Caco-2 (cell line): ENCODE data around the gene PPP1R2B. TPM values are rescaled to one million over a fixed set of nuclear protein-coding genes. Genes with fewer than 3 reads are reported as not detected.

Experiments used
- BruUV-seq: library from RNA; stranded (reverse); fragments of 400-500 nt; replicated peaks from 2 replicates; lab custom pipeline; 2021; lab: Mats Ljungman, UMichigan
- CTCF ChIA-PET: fragments of 300-600 bp; sonication (Branson Sonifier 250); formaldehyde crosslinking; loops from one replicate; lab custom pipeline; 2022; ENCODE audit warnings: antibody characterized with exemption; lab: Charles Lee
- POLR2A ChIA-PET: fragments of 300-600 bp; sonication (Branson Sonifier 250); formaldehyde crosslinking; loops from one replicate; lab custom pipeline; 2022; ENCODE audit warnings: antibody characterized with exemption; lab: Charles Lee
- DNase-seq, 2 experiments: peaks; one replicate each; pipeline versions ENCODE4 v3.0.0 to v3.0.0-alpha.2; 2020 to 2022
- H3K27me3 ChIP-seq: replicated peaks from 2 replicates; pipeline ENCODE4 v1.6.0; 2011; ENCODE audit warnings: low read length; ENCODE audit not compliant: control insufficient read depth, insufficient read depth
- H3K36me3 ChIP-seq: 2 replicates; pipeline ENCODE4 v1.5.1; 2011; ENCODE audit warnings: low read length; ENCODE audit not compliant: control insufficient read depth, insufficient read depth
- H3K4me1 ChIP-seq: fragments of 250-450 bp; sonication (Bioruptor Pico); 2 replicates; pipeline ENCODE4 v1.5.1; 2020; ENCODE audit warnings: mild to moderate bottlenecking
- H3K4me3 ChIP-seq: 2 replicates; pipeline ENCODE4 v1.5.1; 2011; ENCODE audit warnings: low read depth, mild to moderate bottlenecking, control low read depth, low read length
- H3K9me3 ChIP-seq: fragments of 250-450 bp; sonication (Bioruptor Pico); 2 replicates; pipeline ENCODE4 v1.5.1; 2020; ENCODE audit warnings: mild to moderate bottlenecking, moderate library complexity
- H3K27ac Mint-ChIP-seq: one replicate; pipeline ENCODE4 v1.8.0; 2022; ENCODE audit warnings: mixed read lengths; ENCODE audit not compliant: unreplicated experiment
- H3K27me3 Mint-ChIP-seq: one replicate; pipeline ENCODE4 v1.8.0; 2022; ENCODE audit warnings: mixed read lengths; ENCODE audit not compliant: insufficient read depth, unreplicated experiment
- H3K36me3 Mint-ChIP-seq: one replicate; pipeline ENCODE4 v1.8.0; 2022; ENCODE audit warnings: mild to moderate bottlenecking, mixed read lengths; ENCODE audit not compliant: insufficient read depth, unreplicated experiment
- H3K4me1 Mint-ChIP-seq: one replicate; pipeline ENCODE4 v1.8.0; 2022; ENCODE audit warnings: low read depth, mixed read lengths; ENCODE audit not compliant: unreplicated experiment
- H3K4me3 Mint-ChIP-seq: one replicate; pipeline ENCODE4 v1.8.0; 2022; ENCODE audit warnings: mild to moderate bottlenecking, moderate library complexity, mixed read lengths; ENCODE audit not compliant: unreplicated experiment
- H3K9me3 Mint-ChIP-seq: one replicate; pipeline ENCODE4 v1.8.0; 2022; ENCODE audit warnings: mixed read lengths; ENCODE audit not compliant: unreplicated experiment
- CTCF ChIP-seq, 2 experiments: fragments of 200-600 bp in 1 of 2; IDR thresholded peaks; 1 replicate in 1 of 2; 2 replicates in 1 of 2; pipeline versions ENCODE4 v1.5.1 to v1.8.0; 2011 to 2022; ENCODE audit warnings: antibody characterized with exemption in 1 of 2, control low read depth in 1 of 2, inconsistent platforms in 1 of 2, low read depth in 1 of 2, low read length in 1 of 2, mild to moderate bottlenecking in 1 of 2, moderate library complexity in 1 of 2; ENCODE audit not compliant: insufficient read depth in 1 of 2, severe bottlenecking in 1 of 2, unreplicated experiment in 1 of 2
- intact Hi-C: fragments of 100-400 bp; cut with micrococcal nuclease; formaldehyde crosslinking; loops from one replicate; pipeline ENCODE4 v1.10.0; 2022; ENCODE audit not compliant: unreplicated experiment
- total RNA-seq: library from RNA; stranded (reverse); gene quantifications from 2 replicates; pipeline ENCODE4 v1.2.3, GENCODE V29; 2022

The PPP1R2B gene
- total RNA-seq, 1 experiment from 2014 or later = not detected

- no TSS peak for BruUV-seq
- Histone ChIP-seq H3K9me3 (no peaks in the 10 kb centered on the region), H3K36me3 (no peaks in the 10 kb centered on the region), H3K4me3 (no peak overlapping the region), H3K27me3 (no peaks in the 10 kb centered on the region), H3K4me1 (0 out of 2 replicates have a peak, but pooled peaks cover 9% of the 10 kb centered on the region)
- Mint-ChIP-seq H3K27ac (no peak overlapping the region), H3K27me3 (no peaks in the 10 kb centered on the region), H3K4me1 (peaks cover 13% of the 10 kb centered on the region), H3K36me3 (no peaks in the 10 kb centered on the region), H3K9me3 (no peaks in the 10 kb centered on the region), H3K4me3 (no peak overlapping the region)
- no peak for DNase-seq
- POLR2A ChIA-PET = no interaction called here
- no peak for TF ChIP-seq CTCF (IDR thresholded peaks at IDR 0.05; ENCODE audit: insufficient read depth in 1 of 2, low read depth in 1 of 2, low read length in 1 of 2, severe bottlenecking in 1 of 2, unreplicated experiment in 1 of 2)
- intact Hi-C loops = loop anchor here (5.0 to 10.0 kb wide), 2 partner anchors 142 to 985 kb away; no protein-coding TSS in a partner anchor
- CTCF ChIA-PET = no interaction called here
Observed at GRCh38 chr5:156819537-156819936, 30.6 kb upstream of the PPP1R2B start.

GRCh38 chr5:156819967-156820581 lies 30.0 kb upstream of the PPP1R2B start:
- DNase-seq = no peak
- H3K4me1 Mint-ChIP-seq = peaks cover 13% of the 10 kb centered on the region
- peak overlapping the region; percentile 4 for H3K27ac Mint-ChIP-seq
- H3K36me3 Mint-ChIP-seq = no peaks in the 10 kb centered on the region
- intact Hi-C loops = loop anchor here (5.0 to 10.0 kb wide), 2 partner anchors 143 to 985 kb away; no protein-coding TSS in a partner anchor
- no TSS peak for BruUV-seq
- Histone ChIP-seq H3K4me1 (0 out of 2 replicates have a peak, but pooled peaks cover 9% of the 10 kb centered on the region), H3K9me3 (no peaks in the 10 kb centered on the region), H3K27me3 (no peaks in the 10 kb centered on the region), H3K4me3 (no peak overlapping the region), H3K36me3 (no peaks in the 10 kb centered on the region)
- H3K9me3 Mint-ChIP-seq = no peaks in the 10 kb centered on the region
- ChIA-PET CTCF (no interaction called here), POLR2A (no interaction called here)
- no peaks in the 10 kb centered on the region for H3K27me3 Mint-ChIP-seq
- TF ChIP-seq CTCF (IDR thresholded peaks at IDR 0.05; ENCODE audit: insufficient read depth in 1 of 2, low read depth in 1 of 2, low read length in 1 of 2, severe bottlenecking in 1 of 2, unreplicated experiment in 1 of 2) = no peak
- H3K4me3 Mint-ChIP-seq = no peak overlapping the region

GRCh38 chr5:156824241-156824640 lies 25.9 kb upstream of the PPP1R2B start:
- TF ChIP-seq CTCF (IDR thresholded peaks at IDR 0.05; ENCODE audit: insufficient read depth in 1 of 2, low read depth in 1 of 2, low read length in 1 of 2, severe bottlenecking in 1 of 2, unreplicated experiment in 1 of 2) = no peak
- 0 out of 2 replicates have a peak, but pooled peaks cover 9% of the 10 kb centered on the region for H3K4me1 ChIP-seq
- Mint-ChIP-seq H3K27me3 (no peaks in the 10 kb centered on the region), H3K27ac (no peak overlapping the region), H3K36me3 (no peaks in the 10 kb centered on the region), H3K4me3 (no peak overlapping the region), H3K4me1 (peaks cover 13% of the 10 kb centered on the region), H3K9me3 (no peaks in the 10 kb centered on the region)
- no peaks in the 10 kb centered on the region for H3K36me3 ChIP-seq
- DNase-seq = no peak
- intact Hi-C loops = loop anchor here (2.0 kb wide), 3 partner anchors 309 to 1207 kb away; no protein-coding TSS in a partner anchor
- no peak overlapping the region for H3K4me3 ChIP-seq
- POLR2A ChIA-PET = no interaction called here
- H3K27me3 ChIP-seq = no peaks in the 10 kb centered on the region
- peaks cover 5% of the 10 kb centered on the region; the same call in 1 of the 2 replicates for H3K9me3 ChIP-seq
- CTCF ChIA-PET = interaction anchor here (0.5 to 1.0 kb wide), 3 partner anchors 308 to 1124 kb away, joined by 3 to 4 read pairs (median 3); no protein-coding TSS in a partner anchor
- BruUV-seq = no TSS peak
